Activated CD8-positive, alpha-beta memory T cell treated with anti-CD3 and anti-CD28 coated beads, Interleukin-2, amount 50 U/mL, for 1 hour (primary cell): ENCODE measurements around the gene GBE1.
A peak's percentile ranks its signal among the peaks of the same experiment; 100 is the strongest.
"Not testable (repeated sequence)": the region's sequence is repeated elsewhere in the genome, so short reads cannot be mapped to it uniquely, and the experiment has no call there.

Source experiments
- DNase-seq: peaks from one replicate; pipeline ENCODE4 v3.0.0-alpha.2; 2020; ENCODE audit errors: extremely low read depth

The GBE1 gene

GRCh38 chr3:81531263-81531662 is 230.2 kb downstream of the GBE1 start:
- DNase-seq: no peak

- no peak for DNase-seq
Measured at GRCh38 chr3:81530180-81530939, 231.1 kb downstream of the GBE1 start.

- DNase-seq: no peak
Measured at GRCh38 chr3:81521855-81522254, 239.6 kb downstream of the GBE1 start.

GRCh38 chr3:81518945-81519344 is 242.5 kb downstream of the GBE1 start:
- no peak for DNase-seq

GRCh38 chr3:81516042-81516441 is 245.4 kb downstream of the GBE1 start:
- no peak for DNase-seq

GRCh38 chr3:81513591-81513990 is 247.9 kb downstream of the GBE1 start:
- no peak for DNase-seq

- DNase-seq: no peak
Measured at GRCh38 chr3:81503026-81503425, 258.4 kb downstream of the GBE1 start.

GRCh38 chr3:81502236-81502635 is 259.2 kb downstream of the GBE1 start:
- DNase-seq: no peak

- DNase-seq: no peak
Measured at GRCh38 chr3:81500039-81500438, 261.4 kb downstream of the GBE1 start.

- DNase-seq: no peak
Measured at GRCh38 chr3:81497572-81498251, 263.7 kb downstream of the GBE1 start.

- DNase-seq: no peak
Measured at GRCh38 chr3:81496407-81497104, 264.9 kb downstream of the GBE1 start.

GRCh38 chr3:81492471-81492870 is 269.0 kb downstream of the GBE1 start:
- not testable (repeated sequence) for DNase-seq

GRCh38 chr3:81492040-81492439 is 269.4 kb downstream of the GBE1 start:
- DNase-seq: no peak

- peak; percentile 36 for DNase-seq
Measured at GRCh38 chr3:81490541-81491288, 270.7 kb downstream of the GBE1 start.

- DNase-seq: no peak
Measured at GRCh38 chr3:81485444-81485865, 276.0 kb downstream of the GBE1 start.

- no peak for DNase-seq
Measured at GRCh38 chr3:81484520-81484919, 276.9 kb downstream of the GBE1 start.

- no peak for DNase-seq
Measured at GRCh38 chr3:81483046-81483445, 278.4 kb downstream of the GBE1 start.

- no peak for DNase-seq
Measured at GRCh38 chr3:81477740-81478139, 283.7 kb downstream of the GBE1 start.

GRCh38 chr3:81476692-81477091 is 284.8 kb downstream of the GBE1 start:
- no peak for DNase-seq

GRCh38 chr3:81472600-81473362 is 288.7 kb downstream of the GBE1 start:
- no peak for DNase-seq
